ENCODE results near the gene SYT17.

The SYT17 gene

GRCh38 chr16:19242987-19243575 lies 75.0 kb downstream of the SYT17 start:
- H3K4me1 ChIP-seq (ENCODE audit: control insufficient read depth, insufficient read depth, low read length): no peaks in the 10 kb centered on the region
- H3K36me3 ChIP-seq (ENCODE audit: control insufficient read depth, insufficient read depth, low read length): no peaks in the 10 kb centered on the region
- H3K9me3 ChIP-seq (ENCODE audit: control insufficient read depth, insufficient read depth, low read length): no peaks in the 10 kb centered on the region
- H3K4me3 ChIP-seq (ENCODE audit: low read depth, low read length): no peak overlapping the region
- no peaks in the 10 kb centered on the region for H3K27me3 ChIP-seq (ENCODE audit: control insufficient read depth, insufficient read depth, low read length)
- no peak overlapping the region for H3K9ac ChIP-seq (ENCODE audit: low read depth, low read length)

- Histone ChIP-seq H3K27me3 (ENCODE audit: control insufficient read depth, insufficient read depth, low read length) (no peaks in the 10 kb centered on the region), H3K9me3 (ENCODE audit: control insufficient read depth, insufficient read depth, low read length) (no peaks in the 10 kb centered on the region), H3K36me3 (ENCODE audit: control insufficient read depth, insufficient read depth, low read length) (no peaks in the 10 kb centered on the region), H3K4me3 (ENCODE audit: low read depth, low read length) (no peak overlapping the region), H3K9ac (ENCODE audit: low read depth, low read length) (no peak overlapping the region), H3K4me1 (ENCODE audit: control insufficient read depth, insufficient read depth, low read length) (no peaks in the 10 kb centered on the region)
Observed at GRCh38 chr16:19245326-19245925, 77.4 kb downstream of the SYT17 start.

DNA sequence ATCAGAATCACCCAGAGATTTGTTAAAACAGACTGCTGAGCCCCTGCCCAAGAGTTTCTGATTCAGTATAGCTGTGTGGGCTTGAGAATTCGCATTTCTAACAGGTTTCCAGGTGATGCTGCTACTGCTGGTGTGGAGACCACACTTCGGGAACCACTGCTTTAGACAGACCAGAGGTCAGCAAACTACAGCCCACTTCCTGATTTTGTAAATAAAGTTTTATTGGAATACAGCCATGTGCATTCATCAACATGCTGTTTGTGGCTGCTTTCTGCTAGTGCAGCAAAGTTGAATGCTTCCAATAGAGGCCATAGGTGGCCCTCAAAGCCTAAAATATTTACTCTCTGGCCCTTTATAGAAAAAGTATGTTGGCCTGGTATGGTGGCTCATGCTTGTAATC lies 84.9 kb downstream of the SYT17 start:
- Histone ChIP-seq H3K36me3 (ENCODE audit: control insufficient read depth, insufficient read depth, low read length) (no peaks in the 10 kb centered on the region), H3K4me3 (ENCODE audit: low read depth, low read length) (no peak overlapping the region), H3K9ac (ENCODE audit: low read depth, low read length) (peak overlapping the region; percentile 16), H3K27me3 (ENCODE audit: control insufficient read depth, insufficient read depth, low read length) (no peaks in the 10 kb centered on the region), H3K9me3 (ENCODE audit: control insufficient read depth, insufficient read depth, low read length) (no peaks in the 10 kb centered on the region), H3K4me1 (ENCODE audit: control insufficient read depth, insufficient read depth, low read length) (peaks cover 6% of the 10 kb centered on the region)

DNA sequence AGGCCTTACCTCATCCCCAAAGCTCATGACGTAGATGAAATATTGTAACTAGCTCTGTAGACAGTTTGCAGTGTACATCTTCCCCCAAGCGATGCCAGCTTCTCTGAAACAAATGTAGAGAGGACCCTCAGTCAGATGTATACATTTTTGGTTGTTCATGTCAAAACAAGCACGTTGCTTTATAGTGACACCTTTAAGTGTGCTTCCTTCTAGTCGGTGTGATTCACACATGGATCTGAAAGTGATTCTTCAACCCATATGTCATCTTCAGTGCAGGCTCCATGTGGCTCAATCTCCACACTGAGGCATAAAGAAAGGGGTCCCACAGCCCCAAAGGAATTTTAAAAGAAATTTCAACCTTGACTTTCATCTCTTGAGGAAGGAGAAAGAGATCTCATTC lies 86.6 kb downstream of the SYT17 start:
- H3K4me3 ChIP-seq (ENCODE audit: low read depth, low read length): no peak overlapping the region
- H3K4me1 ChIP-seq (ENCODE audit: control insufficient read depth, insufficient read depth, low read length): peaks cover 7% of the 10 kb centered on the region
- no peak overlapping the region for H3K9ac ChIP-seq (ENCODE audit: low read depth, low read length)
- no peaks in the 10 kb centered on the region for H3K9me3 ChIP-seq (ENCODE audit: control insufficient read depth, insufficient read depth, low read length)
- H3K27me3 ChIP-seq (ENCODE audit: control insufficient read depth, insufficient read depth, low read length): no peaks in the 10 kb centered on the region
- no peaks in the 10 kb centered on the region for H3K36me3 ChIP-seq (ENCODE audit: control insufficient read depth, insufficient read depth, low read length)

- Histone ChIP-seq H3K27me3 (ENCODE audit: control insufficient read depth, insufficient read depth, low read length) (no peaks in the 10 kb centered on the region), H3K4me3 (ENCODE audit: low read depth, low read length) (no peak overlapping the region), H3K9ac (ENCODE audit: low read depth, low read length) (no peak overlapping the region), H3K36me3 (ENCODE audit: control insufficient read depth, insufficient read depth, low read length) (no peaks in the 10 kb centered on the region), H3K4me1 (ENCODE audit: control insufficient read depth, insufficient read depth, low read length) (no peaks in the 10 kb centered on the region), H3K9me3 (ENCODE audit: control insufficient read depth, insufficient read depth, low read length) (peaks cover 3% of the 10 kb centered on the region)
Observed at GRCh38 chr16:19264123-19264673, 96.2 kb downstream of the SYT17 start.

GRCh38 chr16:19265380-19265930 lies 97.4 kb downstream of the SYT17 start:
- H3K4me3 ChIP-seq (ENCODE audit: low read depth, low read length): no peak overlapping the region
- peaks cover 3% of the 10 kb centered on the region for H3K9me3 ChIP-seq (ENCODE audit: control insufficient read depth, insufficient read depth, low read length)
- H3K4me1 ChIP-seq (ENCODE audit: control insufficient read depth, insufficient read depth, low read length): no peaks in the 10 kb centered on the region
- no peaks in the 10 kb centered on the region for H3K27me3 ChIP-seq (ENCODE audit: control insufficient read depth, insufficient read depth, low read length)
- H3K36me3 ChIP-seq (ENCODE audit: control insufficient read depth, insufficient read depth, low read length): no peaks in the 10 kb centered on the region
- H3K9ac ChIP-seq (ENCODE audit: low read depth, low read length): no peak overlapping the region

GRCh38 chr16:19266774-19267173 lies 98.7 kb downstream of the SYT17 start:
- peaks cover 3% of the 10 kb centered on the region for H3K9me3 ChIP-seq (ENCODE audit: control insufficient read depth, insufficient read depth, low read length)
- no peaks in the 10 kb centered on the region for H3K4me1 ChIP-seq (ENCODE audit: control insufficient read depth, insufficient read depth, low read length)
- no peaks in the 10 kb centered on the region for H3K36me3 ChIP-seq (ENCODE audit: control insufficient read depth, insufficient read depth, low read length)
- no peaks in the 10 kb centered on the region for H3K27me3 ChIP-seq (ENCODE audit: control insufficient read depth, insufficient read depth, low read length)
- no peak overlapping the region for H3K4me3 ChIP-seq (ENCODE audit: low read depth, low read length)
- H3K9ac ChIP-seq (ENCODE audit: low read depth, low read length): no peak overlapping the region

- Histone ChIP-seq H3K4me1 (ENCODE audit: control insufficient read depth, insufficient read depth, low read length) (no peaks in the 10 kb centered on the region), H3K9ac (ENCODE audit: low read depth, low read length) (no peak overlapping the region), H3K36me3 (ENCODE audit: control insufficient read depth, insufficient read depth, low read length) (no peaks in the 10 kb centered on the region), H3K4me3 (ENCODE audit: low read depth, low read length) (no peak overlapping the region), H3K9me3 (ENCODE audit: control insufficient read depth, insufficient read depth, low read length) (peaks cover 3% of the 10 kb centered on the region), H3K27me3 (ENCODE audit: control insufficient read depth, insufficient read depth, low read length) (no peaks in the 10 kb centered on the region)
Observed at GRCh38 chr16:19269098-19269497, 101.1 kb downstream of the SYT17 start.

GRCh38 chr16:19274165-19274797 lies 106.2 kb downstream of the SYT17 start:
- Histone ChIP-seq H3K9me3 (ENCODE audit: control insufficient read depth, insufficient read depth, low read length) (no peaks in the 10 kb centered on the region), H3K4me3 (ENCODE audit: low read depth, low read length) (no peak overlapping the region), H3K4me1 (ENCODE audit: control insufficient read depth, insufficient read depth, low read length) (no peaks in the 10 kb centered on the region), H3K36me3 (ENCODE audit: control insufficient read depth, insufficient read depth, low read length) (no peaks in the 10 kb centered on the region), H3K9ac (ENCODE audit: low read depth, low read length) (no peak overlapping the region), H3K27me3 (ENCODE audit: control insufficient read depth, insufficient read depth, low read length) (no peaks in the 10 kb centered on the region)

- H3K9me3 ChIP-seq (ENCODE audit: control insufficient read depth, insufficient read depth, low read length): no peaks in the 10 kb centered on the region
- no peaks in the 10 kb centered on the region for H3K36me3 ChIP-seq (ENCODE audit: control insufficient read depth, insufficient read depth, low read length)
- H3K27me3 ChIP-seq (ENCODE audit: control insufficient read depth, insufficient read depth, low read length): no peaks in the 10 kb centered on the region
- no peak overlapping the region for H3K9ac ChIP-seq (ENCODE audit: low read depth, low read length)
- H3K4me3 ChIP-seq (ENCODE audit: low read depth, low read length): no peak overlapping the region
- no peaks in the 10 kb centered on the region for H3K4me1 ChIP-seq (ENCODE audit: control insufficient read depth, insufficient read depth, low read length)
Observed at GRCh38 chr16:19278403-19278802, 110.4 kb downstream of the SYT17 start.

- Histone ChIP-seq H3K4me1 (ENCODE audit: control insufficient read depth, insufficient read depth, low read length) (no peaks in the 10 kb centered on the region), H3K36me3 (ENCODE audit: control insufficient read depth, insufficient read depth, low read length) (no peaks in the 10 kb centered on the region), H3K9ac (ENCODE audit: low read depth, low read length) (no peak overlapping the region), H3K27me3 (ENCODE audit: control insufficient read depth, insufficient read depth, low read length) (no peaks in the 10 kb centered on the region), H3K4me3 (ENCODE audit: low read depth, low read length) (no peak overlapping the region), H3K9me3 (ENCODE audit: control insufficient read depth, insufficient read depth, low read length) (no peaks in the 10 kb centered on the region)
Observed at GRCh38 chr16:19281246-19281645, 113.2 kb downstream of the SYT17 start.

DNA sequence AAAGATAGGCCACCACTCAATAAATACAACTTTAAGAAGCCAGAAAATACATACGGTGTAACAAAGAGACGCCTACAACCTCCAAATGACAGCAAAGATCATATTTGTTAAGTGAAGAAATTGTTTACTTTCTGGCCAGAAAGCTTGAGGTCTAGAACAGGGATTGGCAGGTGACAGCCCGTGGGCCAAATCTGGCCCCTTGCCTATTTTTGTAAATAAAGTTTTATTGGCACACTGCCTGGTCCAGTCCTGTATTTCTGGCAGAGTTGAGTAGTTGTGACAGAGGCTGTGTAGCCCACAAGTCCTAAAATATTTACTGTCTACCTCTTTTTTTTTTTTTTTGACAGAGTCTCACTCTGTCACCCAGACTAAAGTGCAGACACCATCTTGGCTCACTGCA lies 114.1 kb downstream of the SYT17 start:
- no peaks in the 10 kb centered on the region for H3K9me3 ChIP-seq (ENCODE audit: control insufficient read depth, insufficient read depth, low read length)
- H3K4me3 ChIP-seq (ENCODE audit: low read depth, low read length): no peak overlapping the region
- H3K9ac ChIP-seq (ENCODE audit: low read depth, low read length): no peak overlapping the region
- H3K4me1 ChIP-seq (ENCODE audit: control insufficient read depth, insufficient read depth, low read length): no peaks in the 10 kb centered on the region
- no peaks in the 10 kb centered on the region for H3K27me3 ChIP-seq (ENCODE audit: control insufficient read depth, insufficient read depth, low read length)
- H3K36me3 ChIP-seq (ENCODE audit: control insufficient read depth, insufficient read depth, low read length): no peaks in the 10 kb centered on the region
